ENCODE measurements around the gene VAV1. TPM values are rescaled to one million over a fixed set of nuclear protein-coding genes. Genes with fewer than 3 reads are reported as not detected.
"Not testable (repeated sequence)": the region's sequence is repeated elsewhere in the genome, so short reads cannot be mapped to it uniquely, and the experiment has no call there.

The VAV1 gene
- total RNA-seq, 1 experiment from 2014 or later, result 7.5 TPM

DNA sequence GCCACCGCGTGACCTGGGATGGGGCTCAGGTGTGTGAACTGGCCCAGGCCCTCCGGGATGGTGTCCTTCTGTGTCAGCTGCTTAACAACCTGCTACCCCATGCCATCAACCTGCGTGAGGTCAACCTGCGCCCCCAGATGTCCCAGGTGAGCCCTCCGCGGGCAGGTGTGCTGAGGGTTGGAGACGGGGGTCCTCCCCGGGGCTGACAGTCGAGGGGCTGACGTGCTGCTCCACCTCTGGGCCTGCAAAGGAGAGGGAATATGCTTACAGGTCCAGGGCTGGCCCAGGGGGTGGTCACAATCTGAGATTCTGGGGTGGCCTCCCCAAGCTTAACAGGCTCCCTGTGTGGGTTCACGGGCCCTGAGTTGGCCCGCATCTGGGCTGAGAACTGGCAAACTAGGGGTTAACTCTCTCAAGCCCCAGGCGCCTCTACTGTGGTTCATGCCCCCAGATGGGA, 386 bp downstream of the VAV1 start:
- no peaks in the 10 kb centered on the region for H3K27me3 ChIP-seq (ENCODE audit: insufficient read depth, low read depth)
- H3K4me2 ChIP-seq, result no peak overlapping the region
- H3K9me2 ChIP-seq (ENCODE audit: insufficient read depth), result no peaks in the 10 kb centered on the region
- no peak overlapping the region for H3K4me3 ChIP-seq
- no peak for DNase-seq
- ChIA-PET POLR2A (ENCODE audit: unreplicated experiment) (interaction anchor here (0.6 kb wide), 1 partner anchor 76 kb away, joined by 9 read pairs; no protein-coding TSS in a partner anchor), CTCF (interaction anchor here (0.7 kb wide), 1 partner anchor 28 kb away, joined by 3 read pairs; no protein-coding TSS in a partner anchor)
- H3K79me2 ChIP-seq (ENCODE audit: low read depth), result no peaks in the 10 kb centered on the region
- no peaks in the 10 kb centered on the region for H3K4me1 ChIP-seq (replicated peaks; ENCODE audit: insufficient read depth)
- BruUV-seq (replicated peaks), result no TSS peak
- peaks cover 12% of the 10 kb centered on the region; the same call in 1 of the 2 replicates for H3F3A ChIP-seq (ENCODE audit: insufficient read depth, low read depth)
- TF ChIP-seq, protein P1, sequence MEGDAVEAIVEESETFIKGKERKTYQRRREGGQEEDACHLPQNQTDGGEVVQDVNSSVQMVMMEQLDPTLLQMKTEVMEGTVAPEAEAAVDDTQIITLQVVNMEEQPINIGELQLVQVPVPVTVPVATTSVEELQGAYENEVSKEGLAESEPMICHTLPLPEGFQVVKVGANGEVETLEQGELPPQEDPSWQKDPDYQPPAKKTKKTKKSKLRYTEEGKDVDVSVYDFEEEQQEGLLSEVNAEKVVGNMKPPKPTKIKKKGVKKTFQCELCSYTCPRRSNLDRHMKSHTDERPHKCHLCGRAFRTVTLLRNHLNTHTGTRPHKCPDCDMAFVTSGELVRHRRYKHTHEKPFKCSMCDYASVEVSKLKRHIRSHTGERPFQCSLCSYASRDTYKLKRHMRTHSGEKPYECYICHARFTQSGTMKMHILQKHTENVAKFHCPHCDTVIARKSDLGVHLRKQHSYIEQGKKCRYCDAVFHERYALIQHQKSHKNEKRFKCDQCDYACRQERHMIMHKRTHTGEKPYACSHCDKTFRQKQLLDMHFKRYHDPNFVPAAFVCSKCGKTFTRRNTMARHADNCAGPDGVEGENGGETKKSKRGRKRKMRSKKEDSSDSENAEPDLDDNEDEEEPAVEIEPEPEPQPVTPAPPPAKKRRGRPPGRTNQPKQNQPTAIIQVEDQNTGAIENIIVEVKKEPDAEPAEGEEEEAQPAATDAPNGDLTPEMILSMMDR (conservative IDR thresholded peaks at IDR 0.05), result no peak
- TF ChIP-seq EZH2 (IDR thresholded peaks at IDR 0.05; ENCODE audit: low read depth), result no peak
- no peaks in the 10 kb centered on the region for H4K20me1 ChIP-seq (ENCODE audit: insufficient read depth)
- H3K36me3 ChIP-seq (ENCODE audit: low read depth), result no peaks in the 10 kb centered on the region
- H3K9me3 ChIP-seq (ENCODE audit: insufficient read depth, low read depth), result no peaks in the 10 kb centered on the region
- intact Hi-C loops (cut with micrococcal nuclease; ENCODE audit: unreplicated experiment), result no loop called here
- no peak overlapping the region for H3K27ac ChIP-seq
- H2AFZ ChIP-seq, result no peak overlapping the region

DNA sequence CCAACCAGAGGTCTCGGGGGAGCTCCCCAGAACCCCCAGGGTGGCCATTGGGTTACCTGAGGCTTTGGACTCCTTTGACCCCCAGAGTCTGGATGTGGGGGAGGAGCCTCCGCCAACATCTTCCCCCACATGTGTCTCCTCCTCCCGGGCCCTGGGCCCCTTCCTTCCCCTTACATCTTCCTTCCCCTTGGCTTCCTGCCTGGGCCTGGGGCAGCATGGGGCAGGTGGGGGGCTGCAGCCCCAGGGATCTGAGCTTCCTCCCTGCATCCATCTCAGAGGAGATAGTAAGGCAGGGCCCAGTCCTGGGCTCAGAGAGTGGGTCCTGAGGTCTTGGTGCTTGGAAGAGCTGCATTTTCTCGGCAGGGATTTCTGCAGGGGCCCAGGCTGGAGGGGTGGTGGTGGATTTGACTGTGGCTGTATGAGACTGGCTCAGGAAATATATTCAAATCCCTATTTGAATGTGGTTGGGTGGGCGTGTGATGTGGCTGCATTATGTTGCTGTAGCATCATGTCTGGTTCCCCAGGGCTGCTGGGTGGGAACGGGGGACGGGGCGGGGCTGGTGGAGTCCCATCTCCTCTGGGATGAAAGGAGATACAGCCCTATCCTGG, 919 bp downstream of the VAV1 start:
- Histone ChIP-seq H3K79me2 (ENCODE audit: low read depth) (no peaks in the 10 kb centered on the region), H3F3A (ENCODE audit: insufficient read depth, low read depth) (peaks cover 7% of the 10 kb centered on the region; the same call in 1 of the 2 replicates), H3K27ac (no peak overlapping the region), H3K4me1 (replicated peaks; ENCODE audit: insufficient read depth) (no peaks in the 10 kb centered on the region), H3K4me2 (no peak overlapping the region), H3K4me3 (no peak overlapping the region), H3K9me2 (ENCODE audit: insufficient read depth) (no peaks in the 10 kb centered on the region), H3K36me3 (ENCODE audit: low read depth) (no peaks in the 10 kb centered on the region), H2AFZ (no peak overlapping the region), H3K27me3 (ENCODE audit: insufficient read depth, low read depth) (no peaks in the 10 kb centered on the region), H4K20me1 (ENCODE audit: insufficient read depth) (no peaks in the 10 kb centered on the region), H3K9me3 (ENCODE audit: insufficient read depth, low read depth) (no peaks in the 10 kb centered on the region)
- intact Hi-C loops (cut with micrococcal nuclease; ENCODE audit: unreplicated experiment), result no loop called here
- TF ChIP-seq, protein P1 (conservative IDR thresholded peaks at IDR 0.05), result no peak
- no peak for TF ChIP-seq EZH2 (IDR thresholded peaks at IDR 0.05; ENCODE audit: low read depth)
- no TSS peak for BruUV-seq (replicated peaks)
- POLR2A ChIA-PET (ENCODE audit: unreplicated experiment), result interaction anchor here (0.6 kb wide), 1 partner anchor 76 kb away, joined by 9 read pairs; no protein-coding TSS in a partner anchor
- DNase-seq, result no peak
- CTCF ChIA-PET, result no interaction called here

DNA sequence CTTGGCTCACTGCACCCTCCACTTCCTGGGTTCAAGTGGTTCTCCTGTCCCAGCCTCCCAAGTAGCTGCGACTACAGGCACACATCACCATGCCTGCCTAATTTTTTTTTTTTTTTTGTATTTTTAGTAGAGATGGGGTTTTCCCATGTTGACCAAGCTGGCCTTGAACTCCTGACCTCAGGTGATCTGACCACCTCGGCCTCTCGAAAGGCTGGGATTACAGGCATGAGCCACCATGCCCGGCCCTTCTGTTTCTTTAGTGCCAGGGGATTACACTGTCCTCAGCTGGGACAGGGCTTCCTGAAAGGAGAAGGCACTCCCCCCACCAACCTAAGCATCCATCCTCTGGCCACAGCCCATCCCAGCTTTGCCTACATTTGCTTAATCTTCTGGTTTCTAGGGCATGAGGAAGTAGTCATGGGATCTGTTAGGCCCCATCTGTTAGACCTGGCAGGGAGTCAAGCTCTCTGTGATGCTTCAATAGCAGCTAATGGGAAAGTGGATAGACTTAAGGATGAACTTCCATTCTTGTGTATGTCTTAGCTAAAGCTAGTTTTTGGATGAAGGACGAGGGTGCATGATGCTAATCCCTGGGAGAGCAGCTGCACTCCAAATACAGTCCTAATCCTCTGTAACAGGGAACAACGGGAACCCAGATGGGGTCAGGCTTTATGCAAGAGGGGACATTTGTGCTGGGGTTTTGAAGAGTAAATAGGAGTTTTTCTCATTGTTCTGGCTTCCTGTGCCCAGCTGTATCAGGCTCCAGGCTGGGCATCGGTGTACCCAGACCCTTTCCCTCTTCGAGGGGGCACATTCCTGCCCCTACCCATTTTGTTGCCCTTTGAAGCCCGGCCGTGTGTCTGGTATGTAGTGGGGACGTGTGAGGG, 2.6 kb downstream of the VAV1 start:
- ChIA-PET CTCF (no interaction called here), POLR2A (ENCODE audit: unreplicated experiment) (interaction anchor here (0.6 kb wide), 1 partner anchor 29 kb away, joined by 16 read pairs; no protein-coding TSS in a partner anchor)
- TF ChIP-seq, protein P1 (conservative IDR thresholded peaks at IDR 0.05), result no peak
- TF ChIP-seq EZH2 (IDR thresholded peaks at IDR 0.05; ENCODE audit: low read depth), result no peak
- no peaks in the 10 kb centered on the region for H3K9me3 ChIP-seq (ENCODE audit: insufficient read depth, low read depth)
- H3K4me2 ChIP-seq, result no peak overlapping the region
- H2AFZ ChIP-seq, result no peak overlapping the region
- H3K36me3 ChIP-seq (ENCODE audit: low read depth), result no peaks in the 10 kb centered on the region
- no peak overlapping the region for H3K27ac ChIP-seq
- H3K4me3 ChIP-seq, result no peak overlapping the region
- intact Hi-C loops (cut with micrococcal nuclease; ENCODE audit: unreplicated experiment), result no loop called here
- H3K9me2 ChIP-seq (ENCODE audit: insufficient read depth), result no peaks in the 10 kb centered on the region
- H4K20me1 ChIP-seq (ENCODE audit: insufficient read depth), result no peaks in the 10 kb centered on the region
- BruUV-seq (replicated peaks), result no TSS peak
- no peaks in the 10 kb centered on the region for H3K4me1 ChIP-seq (replicated peaks; ENCODE audit: insufficient read depth)
- no peaks in the 10 kb centered on the region for H3K27me3 ChIP-seq (ENCODE audit: insufficient read depth, low read depth)
- H3K79me2 ChIP-seq (ENCODE audit: low read depth), result no peaks in the 10 kb centered on the region
- no peaks in the 10 kb centered on the region; the same call in 1 of the 2 replicates for H3F3A ChIP-seq (ENCODE audit: insufficient read depth, low read depth)
- DNase-seq, result no peak

DNA sequence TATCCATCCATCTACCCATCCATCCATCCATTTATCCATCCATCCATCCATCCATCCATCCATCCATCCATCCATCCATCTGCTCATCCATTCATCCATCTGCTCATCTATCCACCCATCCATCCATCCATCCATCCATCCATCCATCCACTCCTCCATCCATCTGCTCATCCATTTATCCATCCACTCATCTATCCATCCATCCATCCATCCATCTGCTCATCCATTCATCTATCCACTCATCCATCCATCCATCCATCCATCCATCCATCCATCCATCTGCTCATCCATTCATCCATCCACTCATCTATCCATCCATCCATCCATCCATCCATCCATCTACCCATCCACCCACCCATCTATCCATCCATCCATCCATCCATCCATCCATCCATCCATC, 3.5 kb downstream of the VAV1 start:
- H4K20me1 ChIP-seq (ENCODE audit: insufficient read depth); DNase-seq; H3K4me3 ChIP-seq; BruUV-seq (replicated peaks); CTCF ChIA-PET; H3K36me3 ChIP-seq (ENCODE audit: low read depth); intact Hi-C loops (cut with micrococcal nuclease; ENCODE audit: unreplicated experiment); H3K27ac ChIP-seq; H3K4me2 ChIP-seq; H3F3A ChIP-seq (ENCODE audit: insufficient read depth, low read depth); H3K4me1 ChIP-seq (replicated peaks; ENCODE audit: insufficient read depth); H3K79me2 ChIP-seq (ENCODE audit: low read depth); H3K27me3 ChIP-seq (ENCODE audit: insufficient read depth, low read depth); H3K9me2 ChIP-seq (ENCODE audit: insufficient read depth); H3K9me3 ChIP-seq (ENCODE audit: insufficient read depth, low read depth); H2AFZ ChIP-seq: not testable (repeated sequence)
- POLR2A ChIA-PET (ENCODE audit: unreplicated experiment), result interaction anchor here (0.6 kb wide), 1 partner anchor 28 kb away, joined by 16 read pairs; no protein-coding TSS in a partner anchor
